D341Med (cell line): ENCODE results near the gene RNF130.
A peak's percentile ranks its signal among the peaks of the same experiment; 100 is the strongest.

Source experiments
- DNase-seq: peaks from one replicate; pipeline ENCODE4 v3.0.0; 2012; ENCODE audit warnings: low spot score

The RNF130 gene

DNA sequence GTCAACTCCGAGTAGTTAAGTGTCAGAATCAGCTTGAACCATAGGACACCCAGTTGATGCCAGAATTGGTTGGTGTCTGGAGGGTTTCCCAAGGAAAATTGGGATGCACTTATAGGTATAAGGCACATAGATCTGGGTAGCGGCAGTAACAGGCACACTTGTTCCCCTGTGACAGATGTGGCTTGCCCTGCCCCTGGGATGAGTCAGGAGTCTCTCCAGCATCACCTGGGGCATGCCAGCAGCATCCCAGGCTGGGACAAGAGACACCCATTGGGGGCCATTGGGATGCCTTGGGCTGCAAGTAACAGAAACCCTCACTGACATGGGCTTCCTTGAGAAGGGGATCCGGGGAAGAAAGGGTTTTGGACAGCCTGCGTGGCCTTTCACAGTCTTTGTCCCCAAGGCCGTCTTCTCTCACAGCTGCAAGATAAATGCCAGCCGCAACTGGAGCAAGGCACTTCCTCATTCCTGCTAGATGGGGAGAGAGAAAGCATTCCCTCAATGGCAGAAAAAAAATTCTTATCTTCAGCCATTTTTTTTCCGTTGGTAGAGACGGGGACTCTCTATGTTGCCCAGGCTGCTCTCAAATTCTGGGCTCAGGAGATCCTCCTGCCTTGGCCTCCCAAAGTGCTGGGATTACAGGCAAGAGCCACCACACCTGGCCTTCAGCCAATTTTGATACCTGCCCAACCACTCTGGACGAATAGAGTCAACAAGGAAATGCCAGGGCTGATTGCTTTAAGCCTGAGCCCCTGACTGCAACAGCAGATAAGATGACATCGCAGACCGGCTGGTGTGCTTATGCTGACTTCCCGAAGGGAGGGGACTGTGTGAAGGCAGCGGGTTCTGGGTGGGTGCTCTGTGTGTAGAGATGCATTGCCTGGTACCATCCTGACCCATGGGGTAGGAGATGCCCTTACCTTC is 13.3 kb upstream of the RNF130 start:
- DNase-seq, result no peak

DNA sequence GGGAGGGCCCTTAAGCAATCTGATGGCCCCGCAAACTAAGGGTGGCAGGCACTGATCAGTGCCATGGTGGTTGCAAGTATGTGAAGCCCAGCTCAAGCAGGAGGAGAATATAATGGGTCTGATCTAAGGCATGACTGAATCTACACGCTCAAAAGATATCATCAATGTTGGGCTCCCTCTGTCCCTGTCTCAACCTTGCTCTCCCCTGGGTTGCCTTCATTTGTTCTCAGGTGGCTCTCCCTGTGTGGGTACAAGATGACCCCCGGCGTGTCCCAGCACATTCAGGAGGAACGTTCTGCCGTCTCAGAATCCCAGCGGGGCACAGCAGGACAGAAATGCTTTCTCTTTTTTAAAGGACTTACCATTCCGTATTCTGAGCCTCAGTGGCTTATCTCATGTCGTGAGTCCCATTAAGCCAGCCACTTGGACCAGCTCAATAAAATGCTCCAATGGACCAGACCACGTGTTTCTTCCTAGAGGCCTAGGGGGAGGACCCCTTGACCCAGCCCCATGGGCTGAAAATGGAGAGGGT is 12.0 kb upstream of the RNF130 start:
- DNase-seq, result no peak

DNA sequence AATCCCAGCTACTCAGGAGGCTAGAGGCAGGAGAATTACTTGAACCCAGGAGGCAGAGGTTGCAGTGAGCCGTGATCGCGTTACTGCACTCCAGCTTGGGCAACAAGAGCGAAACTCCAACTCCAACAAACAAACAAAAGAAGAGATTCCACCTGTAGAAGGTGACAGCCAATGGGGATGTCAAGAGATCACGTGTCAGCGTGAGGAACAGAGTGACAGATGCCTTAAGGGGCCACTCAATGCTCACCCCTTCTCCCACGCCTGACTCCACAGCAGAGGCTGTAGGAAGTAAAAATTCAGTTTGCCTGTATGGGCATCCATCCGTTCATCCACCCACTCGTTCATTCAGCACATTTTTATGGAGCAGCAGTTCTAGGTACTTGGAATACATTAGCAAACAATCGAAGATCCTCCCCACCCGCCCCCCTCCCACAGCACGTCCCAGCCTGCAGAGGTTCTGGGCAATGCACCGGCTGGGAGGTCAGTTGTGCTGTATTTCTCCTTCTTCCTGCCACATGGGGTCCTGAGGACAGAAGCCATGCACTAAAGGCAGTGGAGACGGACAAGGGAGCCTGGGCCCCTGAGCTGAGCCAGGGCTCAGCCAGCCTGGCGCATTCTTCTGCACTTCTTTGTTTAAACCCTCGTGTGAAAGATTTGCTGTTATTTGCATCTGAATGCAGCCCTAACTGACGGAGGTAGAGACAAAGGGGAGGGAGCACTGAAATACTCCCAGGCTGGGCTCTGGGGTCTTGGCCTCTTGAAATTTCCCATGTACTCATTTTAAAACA is 11.3 kb upstream of the RNF130 start:
- no peak for DNase-seq

DNA sequence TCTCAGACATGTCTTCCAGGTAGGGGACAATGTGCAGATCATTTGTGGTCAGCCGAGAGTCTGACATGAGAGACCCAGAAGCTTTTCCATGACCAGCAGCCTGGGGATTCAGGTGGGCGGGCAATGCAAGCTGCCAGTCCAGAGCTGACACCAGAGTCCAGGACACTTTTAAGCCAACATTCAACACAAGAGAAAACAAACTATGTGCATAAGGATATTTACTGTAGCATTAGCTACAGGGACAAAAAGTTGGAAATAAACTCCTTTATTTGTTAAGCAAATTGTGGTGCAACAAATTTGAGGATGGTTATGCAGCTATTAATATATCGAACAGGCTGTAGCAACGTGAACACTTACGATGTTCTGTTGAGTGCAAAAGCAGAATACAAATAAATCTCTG is 9.9 kb upstream of the RNF130 start:
- DNase-seq, result no peak

- DNase-seq, result no peak
These were observed 9.1 kb upstream of the RNF130 start for GRCh38 chr5:180080486-180081280.

GRCh38 chr5:180079702-180080466 is 8.3 kb upstream of the RNF130 start:
- DNase-seq, result no peak

DNA sequence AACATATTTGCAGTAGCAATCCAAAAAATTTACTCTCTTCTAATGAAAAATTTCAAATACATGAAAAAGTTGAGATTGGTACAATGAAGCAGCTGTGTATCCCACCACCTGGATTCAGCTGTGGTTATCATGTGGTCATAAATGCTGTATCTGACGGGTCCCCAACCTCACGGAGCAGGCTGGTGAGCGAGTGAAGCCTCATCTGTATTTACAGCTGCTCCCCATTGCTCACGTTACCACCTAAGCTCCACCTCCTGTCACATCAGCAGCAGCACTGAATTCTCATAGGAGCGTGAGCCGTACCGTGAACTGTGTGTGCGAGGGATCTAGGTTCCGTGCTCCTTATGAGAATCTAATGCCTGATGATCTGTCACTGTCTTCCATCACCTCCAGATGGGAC is 6.8 kb upstream of the RNF130 start:
- DNase-seq, result no peak

GRCh38 chr5:180077594-180078284 is 6.2 kb upstream of the RNF130 start:
- DNase-seq, result no peak

DNA sequence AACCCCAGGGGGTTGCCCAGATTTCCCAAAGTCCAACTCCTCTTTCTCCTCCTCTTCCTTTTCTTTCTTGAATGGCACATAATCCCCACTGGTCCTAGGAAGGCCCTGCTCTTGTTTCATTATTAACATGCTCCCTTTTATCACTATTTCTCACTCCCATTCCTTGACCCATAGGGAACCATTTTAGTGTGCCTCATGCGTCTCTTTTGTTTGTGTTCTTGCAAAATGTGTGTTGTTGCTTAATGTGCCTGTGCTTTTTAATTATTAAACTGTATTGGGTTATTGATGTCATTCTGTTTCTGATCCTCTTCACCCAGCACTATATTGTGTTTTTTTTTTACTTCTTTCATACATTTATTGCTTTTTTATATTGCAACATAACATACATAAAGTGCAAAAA is 4.1 kb upstream of the RNF130 start:
- no peak for DNase-seq

- DNase-seq, result no peak
These were observed 2.9 kb upstream of the RNF130 start for GRCh38 chr5:180074462-180074861.

- no peak for DNase-seq
These were observed 997 bp upstream of the RNF130 start for GRCh38 chr5:180072556-180072955.

DNA sequence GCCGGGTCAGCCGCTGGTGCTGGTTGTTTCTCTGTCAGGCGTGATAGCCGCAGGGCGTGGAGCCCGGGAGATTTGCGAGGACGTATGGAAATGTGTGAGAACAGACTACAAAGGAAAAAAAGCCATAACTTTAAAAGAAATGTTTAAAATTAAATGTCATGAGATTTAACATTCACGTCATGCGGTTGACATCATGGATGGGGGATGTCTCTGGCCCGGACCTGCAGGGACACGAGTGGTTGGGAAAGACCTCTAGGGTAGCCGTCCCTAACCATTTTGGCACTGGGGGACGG is 643 bp upstream of the RNF130 start:
- DNase-seq, result no peak

DNA sequence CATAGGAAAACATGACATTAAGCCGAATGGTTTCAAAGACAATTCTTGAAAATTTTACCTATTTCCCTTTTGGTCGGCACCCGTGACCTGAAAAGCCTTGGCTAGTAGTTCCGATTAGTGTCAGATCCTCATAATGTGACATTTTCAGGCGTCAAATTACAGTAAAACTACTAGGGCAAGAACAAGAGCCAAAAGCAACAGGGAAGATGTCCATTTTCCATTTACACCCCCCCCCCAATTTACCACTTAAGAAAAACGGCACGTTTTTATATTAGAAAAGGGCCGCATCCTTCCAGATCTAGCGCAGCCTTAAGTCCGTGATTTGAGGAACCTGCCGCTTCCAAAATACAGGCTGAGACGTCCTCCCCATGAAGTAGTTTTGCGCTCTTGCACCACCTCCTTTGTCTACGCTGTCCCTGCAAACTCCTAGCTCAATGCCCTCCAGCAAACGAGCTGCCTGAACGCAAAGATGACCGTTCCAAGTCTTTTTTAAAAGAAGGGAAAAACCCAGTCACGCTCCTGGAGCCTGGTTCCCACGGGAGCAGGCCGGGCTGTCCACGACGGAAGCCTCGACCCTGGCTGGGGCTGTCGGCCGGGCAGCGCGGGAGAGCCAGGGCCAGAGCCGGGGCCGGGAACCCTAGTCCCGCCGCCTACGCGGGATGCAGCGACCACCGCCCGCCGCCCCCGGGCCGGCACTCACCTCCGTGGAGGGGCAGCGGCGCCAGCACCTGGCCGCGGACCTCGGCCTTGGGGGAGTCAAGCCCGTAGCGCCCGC is 616 bp downstream of the RNF130 start:
- DNase-seq, result peak; percentile 67

DNA sequence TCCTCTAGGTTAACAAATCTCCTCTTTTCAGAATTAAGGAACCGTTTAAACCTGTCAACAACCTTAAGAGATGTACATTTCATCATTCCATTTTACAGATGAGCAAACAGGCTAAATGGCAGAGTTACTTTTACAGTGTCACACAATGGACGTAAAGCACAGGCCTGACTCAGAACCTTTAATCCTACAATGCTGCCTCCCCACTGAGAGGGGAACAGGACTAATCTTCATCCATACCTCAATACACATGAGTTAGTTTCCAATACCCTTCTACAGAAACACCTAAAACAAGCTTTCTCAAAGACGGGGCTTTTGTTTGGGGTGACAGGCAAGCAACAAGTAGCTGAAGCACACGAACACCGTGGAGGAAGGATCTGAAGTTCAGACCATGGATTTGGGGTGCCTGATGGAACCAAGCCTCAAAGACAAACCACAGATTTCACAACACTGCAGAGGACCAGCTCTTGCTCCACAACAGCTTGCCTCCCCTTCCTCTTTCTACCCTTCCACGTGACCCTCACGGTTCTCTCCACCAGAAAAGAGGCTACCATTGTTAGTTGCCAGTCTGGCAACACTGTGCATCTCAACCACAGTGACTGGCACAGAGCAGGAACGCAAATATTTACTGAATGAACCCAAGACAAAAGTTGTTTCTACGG is 1.8 kb downstream of the RNF130 start:
- no peak for DNase-seq

GRCh38 chr5:180068519-180069090 is 3.0 kb downstream of the RNF130 start:
- no peak for DNase-seq

DNA sequence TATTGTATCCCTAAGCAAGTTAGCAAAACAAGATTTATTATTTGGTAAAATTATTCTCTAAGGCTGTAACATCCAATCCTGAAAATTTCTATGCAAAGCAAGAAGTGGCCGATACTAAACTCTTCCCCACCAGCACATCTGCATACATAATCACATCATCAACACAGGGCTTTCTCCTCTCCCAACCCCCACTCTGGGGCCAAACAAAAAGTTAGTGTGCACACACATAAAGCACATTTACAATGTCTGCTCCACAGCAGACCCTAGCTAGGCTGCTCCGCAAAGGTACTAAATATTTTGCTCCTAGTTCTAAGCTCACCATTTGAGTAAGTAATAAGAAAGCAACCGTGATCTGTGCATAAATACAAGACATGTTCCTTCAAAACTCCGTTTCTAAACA is 3.6 kb downstream of the RNF130 start:
- DNase-seq, result no peak

GRCh38 chr5:180060192-180060591 is 11.4 kb downstream of the RNF130 start:
- DNase-seq, result no peak

- no peak for DNase-seq
These were observed 12.2 kb downstream of the RNF130 start for GRCh38 chr5:180059326-180059725.

- DNase-seq, result no peak
These were observed 15.4 kb downstream of the RNF130 start for GRCh38 chr5:180056153-180056552.
